GM06990 (cell line): ENCODE measurements around the gene CRISPLD2.

Source experiments
- DNase-seq: peaks from one replicate; pipeline ENCODE4 v3.0.0-alpha.2; 2011; ENCODE audit not compliant: insufficient read length; ENCODE audit errors: extremely low read depth
- H3K27me3 ChIP-seq: replicated peaks from 2 replicates; pipeline ENCODE4 v1.6.0; 2011; ENCODE audit warnings: low read length; ENCODE audit not compliant: control insufficient read depth, insufficient read depth
- H3K36me3 ChIP-seq: 2 replicates; pipeline ENCODE4 v1.5.1; 2011; ENCODE audit warnings: low read length; ENCODE audit not compliant: control insufficient read depth, insufficient read depth
- H3K4me3 ChIP-seq: replicated peaks from 2 replicates; pipeline ENCODE4 v1.5.1; 2011; ENCODE audit warnings: low read depth, mild to moderate bottlenecking, control low read depth, low read length
- CTCF ChIP-seq: IDR thresholded peaks from 2 replicates; pipeline ENCODE4 v1.5.1; 2011; ENCODE audit warnings: low read length, control low read depth, mild to moderate bottlenecking, inconsistent platforms; ENCODE audit not compliant: insufficient read depth, poor library complexity, severe bottlenecking

Gene CRISPLD2

GRCh38 chr16:84886497-84887090 lies 66.8 kb downstream of the CRISPLD2 start:
- no peaks in the 10 kb centered on the region for H3K36me3 ChIP-seq
- no peak for TF ChIP-seq CTCF
- H3K27me3 ChIP-seq, result no peaks in the 10 kb centered on the region

GRCh38 chr16:84887207-84887606 lies 67.4 kb downstream of the CRISPLD2 start:
- Histone ChIP-seq H3K36me3 (no peaks in the 10 kb centered on the region), H3K27me3 (no peaks in the 10 kb centered on the region), H3K4me3 (no peak overlapping the region)
- no peak for DNase-seq
- TF ChIP-seq CTCF, result no peak

More at GRCh38 chr16:84886497-84887090, 66.8 kb downstream of the CRISPLD2 start:
- DNase-seq, result no peak
- no peak overlapping the region for H3K4me3 ChIP-seq

- Histone ChIP-seq H3K36me3 (no peaks in the 10 kb centered on the region), H3K27me3 (no peaks in the 10 kb centered on the region), H3K4me3 (no peak overlapping the region)
- no peak for TF ChIP-seq CTCF
- no peak for DNase-seq
Observed at GRCh38 chr16:84888450-84888849, 68.7 kb downstream of the CRISPLD2 start.

GRCh38 chr16:84889066-84889465 lies 69.3 kb downstream of the CRISPLD2 start:
- DNase-seq, result no peak
- Histone ChIP-seq H3K4me3 (no peak overlapping the region), H3K36me3 (no peaks in the 10 kb centered on the region), H3K27me3 (no peaks in the 10 kb centered on the region)
- no peak for TF ChIP-seq CTCF

GRCh38 chr16:84890427-84890826 lies 70.6 kb downstream of the CRISPLD2 start:
- no peak for DNase-seq
- no peak overlapping the region for H3K4me3 ChIP-seq
- H3K36me3 ChIP-seq, result no peaks in the 10 kb centered on the region
- no peaks in the 10 kb centered on the region for H3K27me3 ChIP-seq
- no peak for TF ChIP-seq CTCF
